CD14-positive monocyte (primary cell): ENCODE results near the gene TMEM185B. TPM values are rescaled to one million over a fixed set of nuclear protein-coding genes. Genes with fewer than 3 reads are reported as not detected.

Experiments
- DNase-seq, 3 donors: peaks; one replicate each; pipeline ENCODE4 v3.0.0-alpha.2; 2011 to 2022
- H2AFZ ChIP-seq: 2 replicates; pipeline ENCODE4 v1.6.0; 2012; ENCODE audit warnings: mild to moderate bottlenecking, low read depth, low read length, inconsistent platforms; ENCODE audit not compliant: insufficient read depth, poor library complexity, severe bottlenecking
- H3K27ac ChIP-seq, 2 donors: 1 replicate in 1 of 2; 2 replicates in 1 of 2; pipeline ENCODE4 v1.5.1; 2012 to 2013; ENCODE audit warnings: low read length in 2 of 2, control low read depth in 1 of 2, inconsistent platforms in 1 of 2, low read depth in 1 of 2, mild to moderate bottlenecking in 1 of 2
- H3K27me3 ChIP-seq, 2 donors: one replicate each; pipeline versions ENCODE4 v1.6.0 to v1.6.1; 2011 to 2013; ENCODE audit warnings: low read length in 2 of 2; ENCODE audit not compliant: control insufficient read depth in 2 of 2, insufficient read depth in 2 of 2
- H3K36me3 ChIP-seq, 2 donors: replicated peaks in 1 of 2; 1 replicate in 1 of 2; 2 replicates in 1 of 2; pipeline versions ENCODE4 v1.5.1 to v1.6.1; 2012 to 2013; ENCODE audit warnings: low read length in 2 of 2, control low read depth in 1 of 2, inconsistent platforms in 1 of 2, mild to moderate bottlenecking in 1 of 2; ENCODE audit not compliant: insufficient read depth in 2 of 2, control insufficient read depth in 1 of 2
- H3K4me1 ChIP-seq, 2 donors: 1 replicate in 1 of 2; 2 replicates in 1 of 2; pipeline versions ENCODE4 v1.5.1 to v1.6.1; 2012 to 2013; ENCODE audit warnings: low read length in 2 of 2, control low read depth in 1 of 2, inconsistent platforms in 1 of 2, mild to moderate bottlenecking in 1 of 2, moderate library complexity in 1 of 2; ENCODE audit not compliant: insufficient read depth in 2 of 2, control insufficient read depth in 1 of 2
- H3K4me2 ChIP-seq: replicated peaks from 2 replicates; pipeline ENCODE3; 2012; ENCODE audit warnings: low read length, moderate library complexity, mild to moderate bottlenecking; ENCODE audit not compliant: poor library complexity, severe bottlenecking; ENCODE audit errors: extremely low read depth
- H3K4me3 ChIP-seq, 3 experiments: fragments of 200-600 bp in 1 of 3; sonication (generic) in 1 of 3; replicated peaks in 1 of 3; 1 replicate in 2 of 3; 2 replicates in 1 of 3; pipeline ENCODE4 v1.5.1; 2011 to 2013; ENCODE audit warnings: low read length in 3 of 3, mild to moderate bottlenecking in 3 of 3, control low read depth in 2 of 3, low read depth in 2 of 3, inconsistent platforms in 1 of 3, moderate library complexity in 1 of 3
- H3K79me2 ChIP-seq: 2 replicates; pipeline ENCODE4 v1.6.0; 2012; ENCODE audit warnings: mild to moderate bottlenecking, control low read depth, inconsistent platforms, low read length, moderate library complexity; ENCODE audit not compliant: insufficient read depth
- H3K9ac ChIP-seq: 2 replicates; pipeline ENCODE4 v1.6.0; 2017; ENCODE audit warnings: low read length, mild to moderate bottlenecking; ENCODE audit not compliant: insufficient read depth, poor library complexity, severe bottlenecking
- H3K9me3 ChIP-seq, 2 donors: replicated peaks in 1 of 2; 1 replicate in 1 of 2; 2 replicates in 1 of 2; pipeline versions ENCODE4 v1.5.1 to v1.6.1; 2012 to 2013; ENCODE audit warnings: low read length in 2 of 2, control low read depth in 1 of 2; ENCODE audit not compliant: control insufficient read depth in 1 of 2, insufficient read depth in 1 of 2
- H4K20me1 ChIP-seq: 2 replicates; pipeline ENCODE4 v1.6.0; 2012; ENCODE audit warnings: mild to moderate bottlenecking, low read length, control low read depth, moderate library complexity; ENCODE audit not compliant: insufficient read depth
- H3K27ac Mint-ChIP-seq, 7 donors: one replicate each; pipeline ENCODE4 v1.8.0; 2020; ENCODE audit warnings: mild to moderate bottlenecking in 7 of 7, mixed read lengths in 7 of 7, moderate library complexity in 6 of 7, inconsistent platforms in 2 of 7
- H3K27me3 Mint-ChIP-seq, 3 donors: one replicate each; pipeline ENCODE4 v1.8.0; 2021 to 2022; ENCODE audit warnings: low read depth in 3 of 3, mild to moderate bottlenecking in 3 of 3, mixed read lengths in 3 of 3, moderate library complexity in 3 of 3, inconsistent platforms in 1 of 3
- H3K36me3 Mint-ChIP-seq, 2 donors: one replicate each; pipeline ENCODE4 v1.8.0; 2020; ENCODE audit warnings: mixed read lengths in 2 of 2, inconsistent platforms in 1 of 2, mild to moderate bottlenecking in 1 of 2
- H3K4me1 Mint-ChIP-seq: one replicate; pipeline ENCODE4 v1.8.0; 2020; ENCODE audit warnings: mild to moderate bottlenecking, mixed read lengths
- H3K4me3 Mint-ChIP-seq, 2 donors: one replicate each; pipeline ENCODE4 v1.8.0; 2020; ENCODE audit warnings: mild to moderate bottlenecking in 2 of 2, mixed read lengths in 2 of 2, moderate library complexity in 1 of 2
- H3K9me3 Mint-ChIP-seq, 7 donors: one replicate each; pipeline ENCODE4 v1.8.0; 2020 to 2022; ENCODE audit warnings: mixed read lengths in 7 of 7, mild to moderate bottlenecking in 6 of 7, moderate library complexity in 6 of 7, inconsistent platforms in 2 of 7
- WGBS: methylation state at CpG from one replicate; pipeline ENCODE4 v1.1.5; 2013; ENCODE audit warnings: missing lambda C conversion rate; ENCODE audit not compliant: insufficient coverage; 5-methylcytosine and 5-hydroxymethylcytosine counted together
- intact Hi-C, 2 donors: fragments of 100-400 bp; cut with micrococcal nuclease; formaldehyde crosslinking; loops; one replicate each; pipeline versions ENCODE4 v1.15.0 to v1.15.1; 2023
- polyA plus RNA-seq, 3 donors: library from polyadenylated mRNA; depleted of rRNA in 1 of 3; unstranded in 2 of 3; stranded (reverse) in 1 of 3; fragments of 300-500 nt in 2 of 3; fragments of >200 nt in 1 of 3; fragmentation: Illumina TruSeq in 2 of 3; gene quantifications; 1 replicate in 2 of 3; 2 replicates in 1 of 3; pipeline ENCODE4 v1.2.3, GENCODE V29; 2012 to 2021
- TF ChIP-seq, protein P1 (sequence below): fragments of 200-600 bp; IDR thresholded peaks from one replicate; pipeline ENCODE4 v1.8.0; 2022; ENCODE audit warnings: antibody characterized with exemption, mild to moderate bottlenecking

The TMEM185B gene
- polyA plus RNA-seq, 3 donors = 9.7 to 20.4 (median 18.1) TPM

GRCh38 chr2:120258196-120258595, 35.0 kb upstream of the TMEM185B start:
- peaks cover 22 to 36% of the 10 kb centered on the region in 2 donors for H3K36me3 Mint-ChIP-seq
- intact Hi-C loops = loop anchor here in 1 of 2 donors (5.0 kb wide), 1 partner anchor 41 kb away; no protein-coding TSS in a partner anchor

GRCh38 chr2:120257522-120257921, 34.3 kb upstream of the TMEM185B start:
- Histone ChIP-seq H3K4me1 (peaks cover 58 to 71% of the 10 kb centered on the region in 2 donors), H3K9me3 (peaks cover 0 to 9% of the 10 kb centered on the region in 2 donors), H3K9ac (no peak overlapping the region), H3K27ac (peak overlapping the region in 1 of 2 donors; percentile 60), H4K20me1 (peaks cover 88% of the 10 kb centered on the region), H3K27me3 (no peaks in the 10 kb centered on the region), H3K79me2 (peaks cover 90% of the 10 kb centered on the region), H3K36me3 (no peaks in the 10 kb centered on the region), H2AFZ (no peak overlapping the region), H3K4me3 (peak overlapping the region in 1 of 3 experiments; percentile 12), H3K4me2 (peak overlapping the region; percentile 38)
- Mint-ChIP-seq H3K4me1 (peaks cover 57% of the 10 kb centered on the region), H3K4me3 (peak overlapping the region in 1 of 2 donors; percentile 36), H3K27me3 (no peaks in the 10 kb centered on the region), H3K36me3 (peaks cover 22 to 34% of the 10 kb centered on the region in 2 donors), H3K9me3 (peaks cover 5 to 15% (median 9%) of the 10 kb centered on the region in 7 donors), H3K27ac (peak overlapping the region in 4 of 7 donors; percentile 7 to 68 (median 36))
- TF ChIP-seq, protein P1, sequence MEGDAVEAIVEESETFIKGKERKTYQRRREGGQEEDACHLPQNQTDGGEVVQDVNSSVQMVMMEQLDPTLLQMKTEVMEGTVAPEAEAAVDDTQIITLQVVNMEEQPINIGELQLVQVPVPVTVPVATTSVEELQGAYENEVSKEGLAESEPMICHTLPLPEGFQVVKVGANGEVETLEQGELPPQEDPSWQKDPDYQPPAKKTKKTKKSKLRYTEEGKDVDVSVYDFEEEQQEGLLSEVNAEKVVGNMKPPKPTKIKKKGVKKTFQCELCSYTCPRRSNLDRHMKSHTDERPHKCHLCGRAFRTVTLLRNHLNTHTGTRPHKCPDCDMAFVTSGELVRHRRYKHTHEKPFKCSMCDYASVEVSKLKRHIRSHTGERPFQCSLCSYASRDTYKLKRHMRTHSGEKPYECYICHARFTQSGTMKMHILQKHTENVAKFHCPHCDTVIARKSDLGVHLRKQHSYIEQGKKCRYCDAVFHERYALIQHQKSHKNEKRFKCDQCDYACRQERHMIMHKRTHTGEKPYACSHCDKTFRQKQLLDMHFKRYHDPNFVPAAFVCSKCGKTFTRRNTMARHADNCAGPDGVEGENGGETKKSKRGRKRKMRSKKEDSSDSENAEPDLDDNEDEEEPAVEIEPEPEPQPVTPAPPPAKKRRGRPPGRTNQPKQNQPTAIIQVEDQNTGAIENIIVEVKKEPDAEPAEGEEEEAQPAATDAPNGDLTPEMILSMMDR = no peak
- intact Hi-C loops = loop anchor here in 1 of 2 donors (5.0 kb wide), 1 partner anchor 40 kb away; no protein-coding TSS in a partner anchor
- peak; percentile 23 to 48 (median 41) for DNase-seq
- WGBS = no CpG with 5 or more reads among the region's 1 CpG

More at GRCh38 chr2:120258196-120258595, 35.0 kb upstream of the TMEM185B start:
- Mint-ChIP-seq H3K27ac (peak overlapping the region in 5 of 7 donors; percentile 12 to 71 (median 62)), H3K9me3 (peaks cover 5 to 15% (median 9%) of the 10 kb centered on the region in 7 donors), H3K4me1 (peaks cover 57% of the 10 kb centered on the region), H3K4me3 (peak overlapping the region in 1 of 2 donors; percentile 46), H3K27me3 (no peaks in the 10 kb centered on the region)
- Histone ChIP-seq H3K4me3 (peak overlapping the region in 1 of 3 experiments; percentile 12), H2AFZ (no peak overlapping the region), H3K27ac (peak overlapping the region in 1 of 2 donors; percentile 60), H3K79me2 (peaks cover 97% of the 10 kb centered on the region), H3K9ac (no peak overlapping the region), H3K4me2 (peak overlapping the region; percentile 38), H3K9me3 (peaks cover 0 to 9% of the 10 kb centered on the region in 2 donors), H4K20me1 (peaks cover 94% of the 10 kb centered on the region), H3K4me1 (peaks cover 58 to 71% of the 10 kb centered on the region in 2 donors), H3K27me3 (no peaks in the 10 kb centered on the region), H3K36me3 (no peaks in the 10 kb centered on the region)
- DNase-seq = no peak
- 67% methylated on average over 7 of the region's 9 CpGs for WGBS
- TF ChIP-seq, protein P1 = no peak
